Upper lobe of left lung (tissue), 6 donors: ENCODE data around the gene USP48. TPM values are rescaled to one million over a fixed set of nuclear protein-coding genes. Genes with fewer than 3 reads are reported as not detected.

Experiments
- ATAC-seq, 2 donors: fragments of 200-7000 bp; cut with Tn5 transposase; one replicate each; pipeline ENCODE4 v1.9.1; 2022; ENCODE audit warnings: mild to moderate bottlenecking in 2 of 2, moderate library complexity in 2 of 2; ENCODE audit not compliant: low FRiP score in 2 of 2
- DNase-seq, 2 donors: peaks; one replicate each; pipeline ENCODE4 v3.0.0-alpha.2; 2019 to 2020
- H3K27ac ChIP-seq, 4 donors: fragments of 200-600 bp; sonication (generic); one replicate each; pipeline ENCODE4 v1.5.1; 2016 to 2019
- H3K27me3 ChIP-seq, 4 donors: fragments of 200-600 bp; sonication (generic); one replicate each; pipeline ENCODE4 v1.5.1; 2017 to 2019
- H3K36me3 ChIP-seq, 4 donors: fragments of 200-600 bp; sonication (generic); one replicate each; pipeline ENCODE4 v1.5.1; 2016 to 2019
- H3K4me1 ChIP-seq, 4 donors: fragments of 200-600 bp; sonication (generic); one replicate each; pipeline ENCODE4 v1.5.1; 2018 to 2019
- H3K4me3 ChIP-seq, 4 donors: fragments of 200-600 bp; sonication (generic); one replicate each; pipeline ENCODE4 v1.5.1; 2017 to 2019; ENCODE audit warnings: mild to moderate bottlenecking in 2 of 4, moderate library complexity in 1 of 4
- H3K9me3 ChIP-seq, 4 donors: fragments of 200-600 bp; sonication (generic); one replicate each; pipeline ENCODE4 v1.5.1; 2018 to 2019
- CTCF ChIP-seq, 6 experiments: fragments of 450-650 bp in 4 of 6; fragments of 200-600 bp in 2 of 6; sonication (generic) in 2 of 6; IDR thresholded peaks; one replicate each; pipeline ENCODE4 v1.5.1; 2016 to 2019; ENCODE audit warnings: antibody characterized with exemption in 6 of 6
- EP300 ChIP-seq, 4 donors: sonication (generic); formaldehyde crosslinking; IDR thresholded peaks; one replicate each; pipeline ENCODE4 v1.5.1; 2017; ENCODE audit warnings: antibody characterized with exemption in 4 of 4, control low read depth in 2 of 4
- POLR2A ChIP-seq, 4 donors: fragments of 450-650 bp; IDR thresholded peaks; one replicate each; pipeline ENCODE4 v1.5.1; 2016 to 2017; ENCODE audit warnings: antibody characterized with exemption in 4 of 4, mild to moderate bottlenecking in 2 of 4
- POLR2AphosphoS5 ChIP-seq, 2 donors: sonication (generic); formaldehyde crosslinking; IDR thresholded peaks; one replicate each; pipeline ENCODE4 v1.5.1; 2017; ENCODE audit warnings: antibody characterized with exemption in 2 of 2
- WGBS, 2 donors: methylation state at CpG; one replicate each; pipeline ENCODE4 v1.1.5; 2017 to 2018; 5-methylcytosine and 5-hydroxymethylcytosine counted together
- total RNA-seq, 6 donors: library from RNA; depleted of rRNA in 4 of 6; stranded (reverse); fragments of >200 nt in 4 of 6; gene quantifications; one replicate each; pipeline versions ENCODE4 v1.1.0 to v1.2.1, GENCODE V29; 2016 to 2021
- donor health status: DM: no; HTN: no; CAD: no; lungs with moderate emphysema.
- donor health status: DM: no; HTN: yes; CAD: no; lungs with severe emphysema.

Gene USP48
- total RNA-seq, 6 donors from 2014 or later: 39.1 to 173 (median 53.4) TPM

- Histone ChIP-seq H3K27me3 (peaks cover 0 to 21% (median 0%) of the 10 kb centered on the region in 4 donors), H3K4me3 (no peak overlapping the region), H3K27ac (peak overlapping the region in 2 of 4 donors; percentile 40 to 67), H3K36me3 (no peaks in the 10 kb centered on the region), H3K4me1 (peaks cover 9 to 30% (median 22%) of the 10 kb centered on the region in 4 donors), H3K9me3 (no peaks in the 10 kb centered on the region)
- TF ChIP-seq POLR2A (IDR thresholded peaks at IDR 0.05) (no peak), EP300 (IDR thresholded peaks at IDR 0.05) (no peak)
- DNase-seq: peak in 1 of 2 donors; percentile 52
- WGBS, 2 donors: 44 to 54% methylated on average over 9 of the region's 10 CpGs
- ATAC-seq: peak in 1 of 2 donors; percentile 64
Measured at GRCh38 chr1:21652937-21653743, 129.8 kb downstream of the USP48 start.

GRCh38 chr1:21652101-21652936, 130.6 kb downstream of the USP48 start:
- ATAC-seq: no peak
- peak overlapping the region in 3 of 4 donors; percentile 47 to 54 (median 53) for H3K4me3 ChIP-seq
- TF ChIP-seq POLR2A (IDR thresholded peaks at IDR 0.05): no peak
- TF ChIP-seq CTCF (IDR thresholded peaks at IDR 0.05): no peak
- TF ChIP-seq EP300 (IDR thresholded peaks at IDR 0.05): no peak
- no peak for TF ChIP-seq POLR2AphosphoS5 (IDR thresholded peaks at IDR 0.05)
- H3K36me3 ChIP-seq: no peaks in the 10 kb centered on the region
- no peak for DNase-seq
- H3K9me3 ChIP-seq: no peaks in the 10 kb centered on the region
- peaks cover 9 to 30% (median 22%) of the 10 kb centered on the region in 4 donors for H3K4me1 ChIP-seq
- peak overlapping the region in 2 of 4 donors; percentile 62 to 67 for H3K27ac ChIP-seq
- 19 to 34% methylated on average over 9 to 27 of the region's 39 CpGs for WGBS, 2 donors
- peaks cover 0 to 24% (median 0%) of the 10 kb centered on the region in 4 donors for H3K27me3 ChIP-seq

GRCh38 chr1:21651214-21652042, 131.5 kb downstream of the USP48 start:
- Histone ChIP-seq H3K27me3 (peaks cover 0 to 24% (median 0%) of the 10 kb centered on the region in 4 donors), H3K27ac (peak overlapping the region in 2 of 4 donors; percentile 62 to 67), H3K9me3 (no peaks in the 10 kb centered on the region), H3K4me3 (peak overlapping the region in 3 of 4 donors; percentile 47 to 54 (median 53)), H3K36me3 (no peaks in the 10 kb centered on the region), H3K4me1 (peaks cover 9 to 30% (median 22%) of the 10 kb centered on the region in 4 donors)
- ATAC-seq (peak in 1 of 2 donors; percentile 48), DNase-seq (peak; percentile 40 to 92)
- no peak for TF ChIP-seq EP300 (IDR thresholded peaks at IDR 0.05)
- TF ChIP-seq POLR2AphosphoS5 (IDR thresholded peaks at IDR 0.05): no peak
- no peak for TF ChIP-seq POLR2A (IDR thresholded peaks at IDR 0.05)
- TF ChIP-seq CTCF (IDR thresholded peaks at IDR 0.05): no peak
- WGBS, 2 donors: 12% methylated on average over 15 of the region's 80 CpGs; no CpG with 5 or more reads in 1 of the 2 donors

GRCh38 chr1:21650400-21650799, 132.5 kb downstream of the USP48 start:
- 64 to 76% methylated on average over 2 to 9 of the region's 9 CpGs for WGBS, 2 donors
- Histone ChIP-seq H3K27me3 (peaks cover 0 to 24% (median 0%) of the 10 kb centered on the region in 4 donors), H3K4me1 (peaks cover 9 to 30% (median 21%) of the 10 kb centered on the region in 4 donors), H3K4me3 (no peak overlapping the region), H3K36me3 (no peaks in the 10 kb centered on the region), H3K27ac (no peak overlapping the region), H3K9me3 (no peaks in the 10 kb centered on the region)
- DNase-seq (no peak), ATAC-seq (no peak)
- TF ChIP-seq POLR2A (IDR thresholded peaks at IDR 0.05): no peak
- no peak for TF ChIP-seq CTCF (IDR thresholded peaks at IDR 0.05)
- TF ChIP-seq EP300 (IDR thresholded peaks at IDR 0.05): no peak
- TF ChIP-seq POLR2AphosphoS5 (IDR thresholded peaks at IDR 0.05): no peak
